ENCODE results near the gene ADCY3. TPM values are rescaled to one million over a fixed set of nuclear protein-coding genes. Genes with fewer than 3 reads are reported as not detected.

ADCY3 gene
- total and polyA plus RNA-seq, 2 of the 4 experiments (the other 2 are of a cell fraction): 17.4 to 46.1 TPM

GRCh38 chr2:24930768-24931167 lies 10.7 kb upstream of the ADCY3 start:
- Histone ChIP-seq H3K18ac (ENCODE audit: low read depth, low read length) (no peak overlapping the region), H2AFZ (replicated peaks; ENCODE audit: low read length, poor library complexity) (peak overlapping the region; percentile 73), H2AK9ac (replicated peaks; ENCODE audit: low read depth, low read length, poor library complexity) (no peak overlapping the region), H2BK5ac (ENCODE audit: low read depth, low read length, poor library complexity, severe bottlenecking) (no peak overlapping the region), H3K56ac (ENCODE audit: extremely low read depth, insufficient read depth, low read length) (no peak overlapping the region), H3K27ac (ENCODE audit: insufficient read depth, low read length) (no peak overlapping the region), H3K23ac (ENCODE audit: low read depth, low read length) (no peak overlapping the region), H3K4ac (ENCODE audit: low read depth, low read length) (no peak overlapping the region), H2BK20ac (ENCODE audit: low read depth, low read length) (no peak overlapping the region), H3K79me1 (ENCODE audit: low read depth in 1 of 2, low read length in 2 of 2) (no peaks in the 10 kb centered on the region), H3K4me3 (ENCODE audit: insufficient read depth, low read depth, low read length) (no peak overlapping the region), H2BK120ac (ENCODE audit: low read depth, low read length) (no peak overlapping the region), H3K14ac (replicated peaks; ENCODE audit: low read depth, low read length) (no peak overlapping the region), H4K20me1 (ENCODE audit: insufficient read depth, low read length) (no peaks in the 10 kb centered on the region), H2AK5ac (ENCODE audit: low read depth, low read length) (no peak overlapping the region), H4K5ac (ENCODE audit: low read depth, low read length) (no peak overlapping the region), H3K27me3 (ENCODE audit: control insufficient read depth, insufficient read depth, low read length) (peaks cover 2% of the 10 kb centered on the region; the same call in 1 of the 2 replicates), H3K4me2 (ENCODE audit: low read depth, low read length) (no peak overlapping the region), H3K9me1 (ENCODE audit: insufficient read depth, low read length) (peaks cover 4% of the 10 kb centered on the region), H4K8ac (ENCODE audit: low read depth in 2 of 2, low read length in 2 of 2) (peak overlapping the region in 1 of 2 experiments; percentile 9; a peak in 1 of 4 replicates), H3K4me1 (ENCODE audit: control insufficient read depth, insufficient read depth, low read length) (peaks cover 3% of the 10 kb centered on the region), H4K91ac (ENCODE audit: insufficient read depth, low read depth, low read length) (no peak overlapping the region), H2BK15ac (ENCODE audit: low read depth, low read length) (no peak overlapping the region), H3K9ac (ENCODE audit: low read depth, low read length) (no peak overlapping the region), H3K9me3 (ENCODE audit: control insufficient read depth, insufficient read depth, low read length) (no peaks in the 10 kb centered on the region), H3K36me3 (ENCODE audit: control insufficient read depth, insufficient read depth, low read length) (no peaks in the 10 kb centered on the region)
- DNase-seq (peak; percentile 46), ATAC-seq (ENCODE audit: low read depth) (peak; percentile 64)
- ChIA-PET CTCF (interaction anchor here (1.1 kb wide), 1 partner anchor 448 kb away, joined by 3 read pairs; no protein-coding TSS in a partner anchor), POLR2A (ENCODE audit: unreplicated experiment) (no interaction called here)
- dilution Hi-C loops (cut with HindIII; ENCODE audit: low sequenced_read_pairs, unreplicated experiment): no loop called here
- intact Hi-C loops (cut with micrococcal nuclease): no loop called here
- TF ChIP-seq POLR2A (IDR thresholded peaks at IDR 0.05; ENCODE audit: low read depth, low read length): no peak
- TF ChIP-seq CTCF (conservative IDR thresholded peaks at IDR 0.05; ENCODE audit: low read depth, low read length): no peak
- in situ Hi-C loops (cut with MboI; ENCODE audit: low sequenced_read_pairs): no loop called here
- WGBS, 2 experiments (ENCODE audit: extremely low coverage in 2 of 2, insufficient read length in 1 of 2): 36% methylated on average over 2 of the region's 6 CpGs; no CpG with 5 or more reads in 1 of the 2 experiments
- no TSS peak for BruUV-seq (replicated peaks)

Measured in IMR-90 (cell line).